DMS 273 (cell line): ENCODE results near the gene GADD45GIP1.
"Not testable (repeated sequence)": the region's sequence is repeated elsewhere in the genome, so short reads cannot be mapped to it uniquely, and the experiment has no call there.

Source experiments
- DNase-seq: peaks from one replicate; lab custom pipeline; 2025; ENCODE audit not compliant: unreplicated experiment; lab: John Stamatoyannopoulos, UW

GADD45GIP1 gene

GRCh38 chr19:12990431-12990830 is 33.4 kb upstream of the GADD45GIP1 start:
- no peak for DNase-seq

DNA sequence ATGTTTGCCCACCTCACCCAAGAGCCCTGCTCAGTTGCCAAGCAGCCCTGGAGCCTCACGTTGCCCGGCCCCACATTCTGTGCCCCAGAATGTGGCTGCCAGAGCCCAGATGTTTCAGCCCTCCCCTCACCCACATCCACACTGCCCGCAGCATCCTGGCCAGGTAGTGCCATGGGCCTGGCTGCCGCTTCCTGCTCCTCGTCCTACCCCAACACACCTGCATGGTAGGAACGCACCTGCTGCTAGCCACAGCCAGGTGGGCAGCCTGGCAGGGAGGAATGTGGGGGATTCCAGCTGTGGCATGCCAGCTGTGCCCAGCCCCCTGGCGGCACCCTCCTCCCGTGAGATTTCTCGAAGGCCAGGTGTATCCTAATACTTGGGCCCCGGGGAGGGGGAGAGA is 30.8 kb upstream of the GADD45GIP1 start:
- DNase-seq = no peak

DNA sequence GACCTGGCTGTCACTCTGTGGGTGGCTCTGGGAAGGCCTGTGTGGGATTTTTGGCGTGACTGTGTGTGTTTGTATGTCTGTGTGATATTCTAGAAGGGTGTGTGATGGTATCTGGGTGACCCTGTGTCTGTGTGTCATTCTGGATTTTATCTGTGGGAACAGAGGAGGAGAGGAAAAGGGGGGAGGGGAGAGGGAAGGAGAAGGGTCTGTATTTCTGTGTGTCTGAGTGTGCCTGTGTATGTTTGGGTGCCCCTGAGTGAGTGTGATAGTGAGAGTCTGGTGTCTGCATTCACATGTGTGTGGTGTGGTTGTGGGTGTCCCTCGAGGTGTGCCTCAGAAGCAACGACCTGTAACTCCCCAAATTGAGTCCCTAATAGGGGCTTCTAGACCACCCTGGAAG is 30.2 kb upstream of the GADD45GIP1 start:
- DNase-seq = no peak

GRCh38 chr19:12986726-12987125 is 29.7 kb upstream of the GADD45GIP1 start:
- DNase-seq = no peak

DNA sequence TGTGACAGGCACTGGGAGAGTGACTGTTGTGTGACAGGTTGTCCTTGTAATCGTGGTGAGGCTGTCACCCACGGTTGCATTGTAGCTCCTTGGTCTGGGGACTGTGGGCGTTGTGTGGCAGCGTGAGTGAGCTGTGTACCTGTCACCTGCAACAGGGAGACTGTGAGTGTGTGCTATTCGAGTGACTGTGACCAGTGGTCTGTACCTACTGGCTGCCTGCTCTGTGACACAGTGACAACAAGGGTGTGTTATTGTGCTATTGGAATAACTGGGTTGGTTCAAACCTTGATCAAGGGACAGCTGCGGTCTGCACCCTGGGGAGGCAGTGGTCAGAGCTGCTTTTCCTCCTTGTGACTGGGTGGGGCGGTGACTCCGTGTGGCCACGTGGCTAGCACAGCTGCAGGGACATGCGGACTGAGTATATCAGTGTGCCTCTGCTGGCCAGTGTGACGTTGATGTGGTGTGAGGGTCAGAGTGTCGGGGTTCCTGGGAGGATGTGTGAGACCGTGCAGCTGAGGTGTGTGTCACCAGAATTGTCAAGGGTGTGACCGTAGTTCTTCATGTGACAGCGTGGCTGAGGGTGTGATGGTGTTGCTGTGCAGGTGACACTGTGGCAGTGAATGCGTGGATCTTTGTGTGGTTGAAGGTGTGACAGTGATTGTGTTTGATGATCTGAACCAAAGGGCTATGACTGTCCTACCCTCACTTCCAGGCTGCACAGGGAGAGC is 28.2 kb upstream of the GADD45GIP1 start:
- DNase-seq = no peak

DNA sequence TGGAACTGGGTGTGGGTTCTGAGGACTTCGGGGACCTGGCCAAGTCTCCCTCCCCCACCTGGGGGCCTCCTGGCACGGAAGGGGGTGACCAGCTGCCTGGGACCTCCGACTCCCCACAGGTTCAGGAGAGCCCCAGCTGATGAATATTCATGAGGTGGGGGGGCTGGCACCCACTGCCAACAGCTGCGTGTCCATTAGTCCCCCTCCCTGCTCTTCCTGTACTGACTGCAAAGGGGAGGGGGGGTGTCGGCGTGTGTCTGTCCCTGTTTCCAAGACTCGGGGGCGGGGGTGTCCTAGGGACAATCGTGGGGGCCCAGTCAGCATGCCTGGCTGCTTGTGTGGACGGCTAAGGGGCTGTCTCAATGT is 27.6 kb upstream of the GADD45GIP1 start:
- peak; percentile 59 for DNase-seq

DNA sequence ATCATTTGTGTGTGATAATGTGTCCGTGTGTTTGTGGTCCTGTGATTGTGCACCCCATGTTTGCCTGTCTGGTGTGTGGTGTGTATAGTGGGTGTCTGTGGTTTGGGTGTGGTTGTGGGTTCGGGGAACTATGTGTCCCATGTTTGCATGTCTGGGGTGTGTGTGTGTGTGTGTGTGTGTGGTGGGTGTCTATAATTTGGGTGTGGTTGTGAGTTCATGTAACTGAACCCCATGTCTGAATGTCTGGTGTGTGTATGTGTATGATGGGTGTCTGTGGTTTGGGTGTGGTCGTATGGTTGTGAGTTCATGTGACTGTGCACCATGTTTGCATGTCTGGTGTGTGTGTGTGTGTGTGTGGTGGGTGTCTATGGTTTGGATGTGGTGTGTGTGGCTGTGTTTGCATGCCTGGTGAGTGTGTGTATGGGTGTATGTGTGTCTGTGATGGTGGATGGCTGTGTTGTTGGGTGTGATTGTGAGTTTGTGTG is 27.2 kb upstream of the GADD45GIP1 start:
- no peak for DNase-seq

DNA sequence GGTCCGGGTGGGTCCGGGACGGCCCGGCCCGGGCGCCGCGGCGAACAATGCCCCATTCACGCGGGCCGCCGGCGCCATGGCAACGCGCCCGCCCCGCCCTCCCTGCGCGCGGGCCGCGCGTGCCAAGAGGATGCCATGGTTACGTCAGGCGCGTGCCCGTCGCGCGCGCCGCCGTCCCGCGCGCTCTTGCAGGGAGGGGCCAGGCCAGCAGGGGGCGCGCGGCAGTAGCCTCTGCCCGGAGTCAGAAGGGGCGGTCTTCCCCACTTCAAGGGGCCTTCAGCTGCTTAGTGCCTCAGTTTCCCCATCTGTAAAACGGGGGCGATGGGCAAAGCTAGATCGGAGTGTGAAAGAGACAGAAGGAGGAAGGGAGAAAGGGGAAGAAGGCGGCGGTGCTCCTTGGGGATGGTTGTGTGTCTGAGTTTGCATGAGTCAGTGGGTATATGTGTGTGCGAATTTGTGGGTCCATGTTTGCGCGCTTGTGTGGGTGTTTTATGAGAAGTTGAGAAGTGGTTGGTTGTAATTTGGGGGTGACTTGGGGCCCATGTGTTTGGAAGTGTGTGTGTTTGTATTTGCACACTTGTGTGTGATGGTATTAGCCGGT is 26.6 kb upstream of the GADD45GIP1 start:
- peak; percentile 93 for DNase-seq

DNA sequence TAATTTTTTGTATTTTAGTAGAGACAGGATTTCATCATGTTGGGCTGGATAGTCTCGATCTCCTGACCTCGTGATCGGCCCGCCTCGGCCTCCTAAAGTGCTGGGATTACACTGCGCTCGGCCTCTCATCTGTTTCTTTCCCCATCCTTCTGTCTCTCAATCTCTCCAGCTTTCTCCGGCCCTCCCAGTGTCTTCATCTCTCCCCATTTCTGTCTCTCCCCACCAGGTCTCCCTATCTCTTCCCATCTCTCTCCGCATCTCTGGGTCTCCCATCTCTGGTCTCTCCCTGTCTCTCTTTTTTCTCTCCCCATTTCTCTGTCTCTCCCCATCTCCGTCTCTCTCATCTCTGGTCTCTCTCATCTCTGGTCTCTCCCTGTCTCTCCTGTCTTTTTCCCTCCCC is 26.1 kb upstream of the GADD45GIP1 start:
- no peak for DNase-seq

DNA sequence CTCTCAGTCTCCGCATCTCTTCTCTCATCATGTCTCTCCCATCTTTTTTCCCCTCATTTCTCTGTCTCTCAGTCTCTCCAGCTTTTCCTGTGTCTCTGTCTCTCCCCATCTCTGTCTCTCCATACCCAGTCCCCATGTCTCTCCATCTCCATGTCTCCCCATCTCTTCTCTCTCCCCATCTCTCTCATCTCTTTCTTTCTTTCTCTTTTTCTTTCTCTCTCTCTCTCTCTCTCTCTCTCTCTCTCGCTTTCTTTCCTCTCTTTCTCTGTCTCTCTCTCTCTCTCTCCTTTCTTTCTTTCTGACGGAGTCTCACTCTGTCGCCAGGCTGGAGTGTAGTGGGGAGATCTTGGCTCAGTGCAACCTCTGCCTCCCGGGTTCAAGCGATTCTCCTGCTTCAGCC is 25.6 kb upstream of the GADD45GIP1 start:
- DNase-seq = no peak

GRCh38 chr19:12979974-12980373 is 23.0 kb upstream of the GADD45GIP1 start:
- no peak for DNase-seq

- DNase-seq = not testable (repeated sequence)
Observed at GRCh38 chr19:12976109-12976508, 19.1 kb upstream of the GADD45GIP1 start.

GRCh38 chr19:12975221-12975741 is 18.3 kb upstream of the GADD45GIP1 start:
- peak; percentile 80 for DNase-seq

- DNase-seq = peak; percentile 97
Observed at GRCh38 chr19:12974301-12975220, 17.5 kb upstream of the GADD45GIP1 start.

DNA sequence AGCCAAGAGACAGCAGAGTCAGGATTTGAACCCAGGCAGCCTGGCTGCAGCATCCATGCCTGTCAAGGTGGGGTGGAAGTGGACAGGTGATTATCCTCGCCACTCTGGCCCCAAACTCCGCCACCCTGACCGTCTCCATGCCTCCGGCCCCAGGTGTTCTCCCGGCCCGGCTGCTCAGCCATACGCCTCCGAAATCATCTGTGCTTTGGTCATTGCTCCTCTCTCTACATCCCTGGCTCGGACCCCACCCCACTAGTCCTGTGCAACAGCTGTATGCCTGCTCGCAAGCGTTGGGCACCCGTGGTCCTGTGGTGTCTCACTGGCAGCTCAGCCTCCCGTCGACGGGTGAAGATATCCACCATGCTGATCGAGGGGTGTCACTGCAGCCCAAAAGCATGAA is 16.2 kb upstream of the GADD45GIP1 start:
- no peak for DNase-seq

DNA sequence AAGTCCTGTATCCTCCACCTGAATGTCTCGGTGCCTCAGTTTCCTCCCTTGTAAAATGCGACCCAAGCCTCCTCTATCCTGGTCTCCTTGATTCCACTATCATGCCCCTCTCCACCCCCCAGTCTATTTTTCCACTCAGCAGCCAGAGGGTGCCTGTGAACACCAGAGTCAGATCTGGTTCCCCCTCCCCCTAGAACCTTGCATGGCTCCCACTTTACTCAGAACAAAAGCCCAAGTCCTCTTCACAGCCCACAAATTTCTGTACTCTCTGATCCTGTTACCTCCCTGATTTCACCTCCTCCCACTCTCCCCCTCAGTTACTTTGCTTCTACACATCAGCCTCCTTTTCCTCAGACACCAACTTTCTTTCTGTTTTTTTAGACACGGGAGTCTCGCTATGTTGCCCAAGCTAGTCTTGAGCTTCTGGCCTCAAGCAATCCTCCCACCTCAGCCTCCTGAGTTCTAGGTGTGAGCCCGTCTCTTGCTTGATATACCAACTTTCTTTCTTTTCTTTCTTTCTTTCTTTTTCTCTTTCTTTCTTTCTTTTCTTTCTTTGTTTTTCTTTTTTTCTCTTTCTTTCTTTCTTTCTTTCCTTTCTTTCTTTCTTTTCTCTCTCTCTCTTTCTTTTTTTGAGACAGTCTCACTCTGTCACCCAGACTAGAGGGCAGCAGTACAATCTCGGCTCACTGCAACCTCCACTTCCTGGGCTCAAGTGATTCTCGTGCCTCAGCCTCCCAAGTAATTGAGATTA is 13.2 kb upstream of the GADD45GIP1 start:
- no peak for DNase-seq

DNA sequence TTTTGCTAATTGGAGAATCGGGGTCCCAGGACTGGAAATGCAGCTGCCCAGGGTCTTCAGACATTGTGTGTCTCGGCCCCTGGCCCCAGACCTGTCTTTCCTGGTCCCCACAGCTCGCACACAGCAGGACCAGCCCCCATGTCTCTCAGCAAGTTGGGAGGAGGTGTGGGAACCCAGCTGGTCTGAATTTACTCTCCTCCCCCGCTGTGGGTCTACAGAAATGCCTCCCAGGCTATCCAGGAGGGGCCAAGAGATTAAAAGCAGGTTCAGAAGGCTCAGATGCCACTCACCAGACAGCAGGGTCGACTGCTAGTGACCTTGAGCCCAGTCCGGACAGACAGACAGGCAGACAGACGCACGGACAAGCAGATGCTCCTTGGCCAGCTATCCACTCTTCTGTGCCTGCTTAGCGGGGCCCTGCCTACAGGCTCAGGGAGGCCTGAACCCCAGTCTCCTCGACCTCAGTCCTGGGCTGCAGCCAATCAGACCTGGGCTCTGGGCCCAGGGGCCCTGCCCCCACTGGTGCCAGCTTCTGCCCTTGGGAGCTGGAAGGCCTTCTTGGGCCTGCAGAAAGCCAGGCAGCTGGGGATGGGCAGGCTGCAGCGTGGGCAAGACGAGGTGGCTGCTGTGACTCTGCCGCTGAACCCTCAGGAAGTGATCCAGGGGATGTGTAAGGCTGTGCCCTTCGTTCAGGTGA is 12.4 kb upstream of the GADD45GIP1 start, which contains the start of gene DAND5:
Gene DAND5, plus strand, starts transcription at position 285 of the 697 bp plus-strand sequence. Its CDS starts 85 bp downstream, at position 370.
- peak; percentile 90 for DNase-seq

- no peak for DNase-seq
Observed at GRCh38 chr19:12967907-12968306, 10.9 kb upstream of the GADD45GIP1 start.

- DNase-seq = no peak
Observed at GRCh38 chr19:12965812-12966135, 8.8 kb upstream of the GADD45GIP1 start.
